Keratinocyte (primary cell): ENCODE data around the gene LGALS7. TPM values are rescaled to one million over a fixed set of nuclear protein-coding genes. Genes with fewer than 3 reads are reported as not detected.
A peak's percentile ranks its signal among the peaks of the same experiment; 100 is the strongest.

Source experiments
- DNase-seq: peaks from one replicate; pipeline ENCODE4 v3.0.0-alpha.2; 2011; ENCODE audit warnings: low read depth, missing footprints, low spot score
- FAIRE-seq: peaks from 2 replicates; lab custom pipeline; 2011; peaks lifted over from hg19 to GRCh38; lab: Jason Lieb, UNC
- H2AFZ ChIP-seq: 2 replicates; pipeline ENCODE4 v1.6.0; 2012; ENCODE audit warnings: low read length, control low read depth, inconsistent platforms; ENCODE audit not compliant: control insufficient read depth
- H3K27ac ChIP-seq: 2 replicates; pipeline ENCODE4 v1.5.1; 2011; ENCODE audit warnings: low read length; ENCODE audit not compliant: control insufficient read depth, insufficient read depth
- H3K27me3 ChIP-seq: 3 replicates; pipeline ENCODE4 v1.6.0; 2011; ENCODE audit warnings: low read length; ENCODE audit not compliant: control insufficient read depth, insufficient read depth; ENCODE audit errors: extremely low read depth
- H3K36me3 ChIP-seq, 2 experiments: 2 replicates in 1 of 2; 3 replicates in 1 of 2; pipeline ENCODE4 v1.5.1; 2011; ENCODE audit warnings: low read length in 2 of 2, mild to moderate bottlenecking in 1 of 2; ENCODE audit not compliant: control insufficient read depth in 2 of 2, insufficient read depth in 2 of 2; ENCODE audit errors: extremely low read depth in 1 of 2
- H3K4me1 ChIP-seq: 3 replicates; pipeline ENCODE4 v1.5.1; 2011; ENCODE audit warnings: low read length; ENCODE audit not compliant: control insufficient read depth, insufficient read depth; ENCODE audit errors: extremely low read depth
- H3K4me2 ChIP-seq: 3 replicates; pipeline ENCODE4 v1.6.0; 2011; ENCODE audit warnings: low read depth, low read length; ENCODE audit not compliant: control insufficient read depth, insufficient read depth; ENCODE audit errors: extremely low read depth
- H3K4me3 ChIP-seq, 3 experiments: fragments of 200-600 bp in 1 of 3; sonication (generic) in 1 of 3; 2 replicates in 2 of 3; 3 replicates in 1 of 3; pipeline ENCODE4 v1.5.1; 2011 to 2016; ENCODE audit warnings: low read length in 3 of 3, mild to moderate bottlenecking in 3 of 3, control low read depth in 2 of 3, inconsistent platforms in 1 of 3, low read depth in 1 of 3, mixed read lengths in 1 of 3, mixed run types in 1 of 3, moderate library complexity in 1 of 3; ENCODE audit not compliant: control insufficient read depth in 2 of 3, insufficient read depth in 2 of 3; ENCODE audit errors: extremely low read depth in 1 of 3
- H3K79me2 ChIP-seq: 2 replicates; pipeline ENCODE4 v1.6.0; 2012; ENCODE audit warnings: low read length; ENCODE audit not compliant: control insufficient read depth, insufficient read depth
- H3K9ac ChIP-seq: 3 replicates; pipeline ENCODE4 v1.6.0; 2011; ENCODE audit warnings: low read length; ENCODE audit not compliant: control insufficient read depth, insufficient read depth; ENCODE audit errors: extremely low read depth
- H3K9me1 ChIP-seq: 3 replicates; pipeline ENCODE4 v1.6.0; 2011; ENCODE audit warnings: low read length; ENCODE audit not compliant: control insufficient read depth, insufficient read depth; ENCODE audit errors: extremely low read depth
- H3K9me3 ChIP-seq: 2 replicates; pipeline ENCODE4 v1.5.1; 2012; ENCODE audit warnings: low read depth, low read length; ENCODE audit not compliant: control insufficient read depth
- H4K20me1 ChIP-seq: 3 replicates; pipeline ENCODE4 v1.6.0; 2011; ENCODE audit warnings: low read length; ENCODE audit not compliant: control insufficient read depth, insufficient read depth; ENCODE audit errors: extremely low read depth
- CTCF ChIP-seq, 3 experiments: IDR thresholded peaks in 1 of 3; conservative IDR thresholded peaks in 1 of 3; optimal IDR thresholded peaks in 1 of 3; 2 replicates in 2 of 3; 3 replicates in 1 of 3; pipeline versions ENCODE3 to v1.5.1; 2011; ENCODE audit warnings: low read length in 3 of 3, mild to moderate bottlenecking in 3 of 3, moderate library complexity in 2 of 3, control low read depth in 1 of 3, inconsistent platforms in 1 of 3; ENCODE audit not compliant: insufficient read depth in 2 of 3; ENCODE audit errors: extremely low read depth in 1 of 3
- EZH2 ChIP-seq: IDR thresholded peaks from one replicate; pipeline ENCODE4 v1.6.1; 2012; ENCODE audit warnings: inconsistent platforms, mild to moderate bottlenecking, low read length, moderate library complexity
- dilution Hi-C: fragments of 300-500 bp; cut with MboI; formaldehyde crosslinking; loops from one replicate; pipeline ENCODE4 v1.7.0; 2020; ENCODE audit warnings: low sequenced_read_pairs; ENCODE audit not compliant: extremely low pct_ligation_motif_present
- polyA plus RNA-seq, 5 experiments: library from polyadenylated mRNA; depleted of rRNA in 3 of 5; stranded (reverse) in 3 of 5; stranded (forward) in 1 of 5; unstranded in 1 of 5; fragments of >200 nt; gene quantifications; 1 replicate in 1 of 5; 2 replicates in 3 of 5; 3 replicates in 1 of 5; pipeline versions ENCODE4 v1.2.1 to v1.2.3, GENCODE V29; 2011 to 2012; ENCODE audit warnings: missing spikeins in 2 of 5, low read depth in 1 of 5, low replicate concordance in 1 of 5

The LGALS7 gene
- polyA plus RNA-seq, 1 donor (not counting 4 experiments of a cell fraction or from before 2014, with no cell fraction given) = 9.1 TPM

GRCh38 chr19:38805180-38805579 is 31.9 kb upstream of the LGALS7 start:
- Histone ChIP-seq H2AFZ (peak overlapping the region; percentile 77), H3K79me2 (no peaks in the 10 kb centered on the region), H4K20me1 (no peaks in the 10 kb centered on the region), H3K9me1 (no peaks in the 10 kb centered on the region), H3K4me2 (peak overlapping the region; percentile 2), H3K36me3 (no peaks in the 10 kb centered on the region), H3K9me3 (no peaks in the 10 kb centered on the region), H3K4me3 (no peak overlapping the region), H3K4me1 (peaks cover 4% of the 10 kb centered on the region), H3K9ac (no peak overlapping the region), H3K27ac (peak overlapping the region; percentile 20), H3K27me3 (no peaks in the 10 kb centered on the region)
- dilution Hi-C loops = no loop called here
- FAIRE-seq (no peak), DNase-seq (no peak)
- TF ChIP-seq CTCF (optimal IDR thresholded peaks at IDR 0.05 in 1 of 3, IDR thresholded peaks at IDR 0.05 in 1 of 3, conservative IDR thresholded peaks at IDR 0.05 in 1 of 3; ENCODE audit: extremely low read depth in 1 of 3, insufficient read depth in 2 of 3, low read length in 3 of 3) = no peak
- TF ChIP-seq EZH2 = no peak

- TF ChIP-seq CTCF (optimal IDR thresholded peaks at IDR 0.05 in 1 of 3, IDR thresholded peaks at IDR 0.05 in 1 of 3, conservative IDR thresholded peaks at IDR 0.05 in 1 of 3; ENCODE audit: extremely low read depth in 1 of 3, insufficient read depth in 2 of 3, low read length in 3 of 3) (no peak), EZH2 (no peak)
- no peaks in the 10 kb centered on the region for H3K9me1 ChIP-seq
- H3K27ac ChIP-seq = no peak overlapping the region
- peaks cover 12% of the 10 kb centered on the region for H3K4me1 ChIP-seq
- no peaks in the 10 kb centered on the region for H3K9me3 ChIP-seq
- no peaks in the 10 kb centered on the region for H3K36me3 ChIP-seq
- no peak for DNase-seq
- dilution Hi-C loops = no loop called here
- no peak overlapping the region for H3K4me3 ChIP-seq
- H3K9ac ChIP-seq = no peak overlapping the region
- no peak overlapping the region for H3K4me2 ChIP-seq
- H3K27me3 ChIP-seq = no peaks in the 10 kb centered on the region
- no peak overlapping the region for H2AFZ ChIP-seq
- FAIRE-seq = no peak
- H3K79me2 ChIP-seq = no peaks in the 10 kb centered on the region
- H4K20me1 ChIP-seq = no peaks in the 10 kb centered on the region
These were observed 30.2 kb upstream of the LGALS7 start for GRCh38 chr19:38803543-38803942.
